Esophagus squamous epithelium (tissue), 5 donors: Measurements from ENCODE around the gene RNGTT. TPM values are rescaled to one million over a fixed set of nuclear protein-coding genes. Genes with fewer than 3 reads are reported as not detected.

ENCODE experiments used
- DNase-seq: peaks from one replicate; lab custom pipeline; 2025; lab: John Stamatoyannopoulos, UW
- H3K27ac ChIP-seq, 4 donors: fragments of 200-600 bp; sonication (generic); one replicate each; pipeline ENCODE4 v1.5.1; 2016 to 2019; ENCODE audit warnings: mild to moderate bottlenecking in 1 of 4
- H3K27me3 ChIP-seq, 4 donors: fragments of 200-600 bp; sonication (generic); 1 replicate in 3 of 4; 2 replicates in 1 of 4; pipeline versions ENCODE4 v1.5.1 to v1.6.0; 2017 to 2021; ENCODE audit warnings: antibody characterized with exemption in 1 of 4
- H3K36me3 ChIP-seq, 3 donors: fragments of 200-600 bp; sonication (generic); one replicate each; pipeline ENCODE4 v1.5.1; 2016 to 2019
- H3K4me1 ChIP-seq, 3 donors: fragments of 200-600 bp; sonication (generic); one replicate each; pipeline ENCODE4 v1.5.1; 2017 to 2019
- H3K4me3 ChIP-seq, 4 donors: fragments of 200-600 bp; sonication (generic); 1 replicate in 3 of 4; 2 replicates in 1 of 4; pipeline ENCODE4 v1.5.1; 2016 to 2019; ENCODE audit warnings: mild to moderate bottlenecking in 2 of 4, moderate library complexity in 1 of 4
- H3K9me3 ChIP-seq, 3 donors: fragments of 200-600 bp; sonication (generic); one replicate each; pipeline ENCODE4 v1.5.1; 2016 to 2019
- POLR2A ChIP-seq, 4 donors: fragments of 450-650 bp; IDR thresholded peaks; one replicate each; pipeline ENCODE4 v1.6.1; 2017; ENCODE audit warnings: antibody characterized with exemption in 4 of 4, mild to moderate bottlenecking in 4 of 4, moderate library complexity in 3 of 4
- WGBS, 2 donors: methylation state at CpG; one replicate each; pipeline ENCODE4 v1.1.5; 2018; 5-methylcytosine and 5-hydroxymethylcytosine counted together
- intact Hi-C: fragments of 100-400 bp; cut with DNase I; formaldehyde crosslinking; loops from one replicate; pipeline ENCODE4 v1.15.0; 2022
- total RNA-seq, 4 donors: library from RNA; depleted of rRNA; stranded (reverse); fragments of >200 nt; gene quantifications; one replicate each; pipeline ENCODE4 v1.1.0, GENCODE V29; 2016
- TF ChIP-seq, protein P1 (sequence below), 6 experiments: fragments of 450-650 bp in 4 of 6; fragments of 200-600 bp in 2 of 6; sonication (generic) in 2 of 6; IDR thresholded peaks; one replicate each; pipeline ENCODE4 v1.5.1; 2016 to 2019; ENCODE audit warnings: antibody characterized with exemption in 6 of 6, mild to moderate bottlenecking in 4 of 6, moderate library complexity in 4 of 6
- donor health status: DM: yes; HTN: yes; CAD: no.

The RNGTT gene
- total RNA-seq, 4 donors from 2014 or later, result 8.3 to 22.3 (median 18.3) TPM

DNA sequence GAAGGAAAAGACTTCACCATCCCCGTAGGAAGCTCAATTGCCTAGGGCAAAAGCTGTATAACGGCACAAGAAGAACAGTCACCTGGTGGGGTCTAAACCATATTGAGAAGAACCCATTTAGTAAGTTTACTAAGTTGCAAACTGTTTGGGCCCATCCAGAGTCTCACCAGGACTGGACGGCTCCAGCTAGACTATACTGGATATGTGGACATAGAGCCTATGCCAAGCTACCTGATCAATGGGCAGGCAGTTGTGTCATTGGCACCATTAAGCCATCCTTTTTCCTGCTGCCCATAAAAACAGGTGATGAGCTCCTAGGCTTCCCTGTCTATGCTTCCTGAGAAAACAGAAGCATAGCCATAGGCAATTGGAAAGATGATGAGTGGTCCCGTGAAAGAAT, 293.9 kb downstream of the RNGTT start:
- no peak overlapping the region for H3K27ac ChIP-seq
- no peak overlapping the region for H3K4me3 ChIP-seq
- no peak for DNase-seq
- no peaks in the 10 kb centered on the region for H3K27me3 ChIP-seq
- intact Hi-C loops, result no loop called here
- H3K9me3 ChIP-seq, result peaks cover 10 to 39% (median 25%) of the 10 kb centered on the region in 3 donors
- TF ChIP-seq, protein P1, sequence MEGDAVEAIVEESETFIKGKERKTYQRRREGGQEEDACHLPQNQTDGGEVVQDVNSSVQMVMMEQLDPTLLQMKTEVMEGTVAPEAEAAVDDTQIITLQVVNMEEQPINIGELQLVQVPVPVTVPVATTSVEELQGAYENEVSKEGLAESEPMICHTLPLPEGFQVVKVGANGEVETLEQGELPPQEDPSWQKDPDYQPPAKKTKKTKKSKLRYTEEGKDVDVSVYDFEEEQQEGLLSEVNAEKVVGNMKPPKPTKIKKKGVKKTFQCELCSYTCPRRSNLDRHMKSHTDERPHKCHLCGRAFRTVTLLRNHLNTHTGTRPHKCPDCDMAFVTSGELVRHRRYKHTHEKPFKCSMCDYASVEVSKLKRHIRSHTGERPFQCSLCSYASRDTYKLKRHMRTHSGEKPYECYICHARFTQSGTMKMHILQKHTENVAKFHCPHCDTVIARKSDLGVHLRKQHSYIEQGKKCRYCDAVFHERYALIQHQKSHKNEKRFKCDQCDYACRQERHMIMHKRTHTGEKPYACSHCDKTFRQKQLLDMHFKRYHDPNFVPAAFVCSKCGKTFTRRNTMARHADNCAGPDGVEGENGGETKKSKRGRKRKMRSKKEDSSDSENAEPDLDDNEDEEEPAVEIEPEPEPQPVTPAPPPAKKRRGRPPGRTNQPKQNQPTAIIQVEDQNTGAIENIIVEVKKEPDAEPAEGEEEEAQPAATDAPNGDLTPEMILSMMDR (IDR thresholded peaks at IDR 0.05), result no peak
- TF ChIP-seq POLR2A (IDR thresholded peaks at IDR 0.05), result no peak
- H3K4me1 ChIP-seq, result no peaks in the 10 kb centered on the region
- 97 to 98% methylated on average over 4 of the region's 4 CpGs for WGBS, 2 donors
- H3K36me3 ChIP-seq, result peaks cover 0 to 51% (median 0%) of the 10 kb centered on the region in 3 donors

DNA sequence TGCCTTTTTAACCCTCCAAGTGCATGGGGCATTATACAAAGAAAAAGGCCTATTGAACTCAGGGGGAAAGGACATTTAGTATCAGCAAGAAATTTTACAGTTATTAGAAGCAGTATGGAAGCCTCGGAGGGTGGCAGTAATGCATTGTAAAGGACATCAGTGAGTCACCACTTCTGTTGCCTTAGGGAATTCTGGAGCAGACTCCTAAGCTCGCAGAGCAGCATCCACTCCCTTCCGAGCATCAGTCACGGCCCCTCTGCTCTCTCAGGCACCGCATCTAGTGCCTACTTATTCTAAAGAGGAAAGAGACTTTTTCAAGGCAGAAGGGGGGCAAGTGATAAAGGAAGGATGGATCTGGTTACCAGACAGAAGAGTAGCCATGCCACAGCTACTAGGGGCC, 296.5 kb downstream of the RNGTT start:
- peaks cover 10 to 51% (median 29%) of the 10 kb centered on the region in 3 donors for H3K9me3 ChIP-seq

DNA sequence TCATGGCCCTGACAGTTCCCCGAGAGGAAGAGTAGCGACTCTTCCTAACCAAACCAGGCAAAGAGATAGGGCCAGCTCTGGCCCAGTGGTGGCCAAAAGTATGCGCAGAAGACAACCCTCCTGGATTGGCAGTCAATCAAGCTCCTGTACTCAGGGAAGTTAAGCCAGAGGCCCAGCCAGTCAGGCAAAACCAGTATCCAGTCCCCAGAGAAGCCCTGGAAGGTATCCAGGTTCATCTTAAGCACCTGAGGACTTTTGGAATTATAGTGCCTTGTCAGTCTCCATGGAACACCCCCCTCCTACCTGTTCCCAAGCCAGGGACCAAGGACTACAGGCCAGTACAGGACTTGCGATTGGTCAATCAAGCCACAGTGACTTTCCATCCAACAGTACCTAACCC, 298.3 kb downstream of the RNGTT start:
- no peak for TF ChIP-seq POLR2A (IDR thresholded peaks at IDR 0.05)
- TF ChIP-seq, protein P1 (IDR thresholded peaks at IDR 0.05), result no peak
- Histone ChIP-seq H3K27ac (no peak overlapping the region), H3K4me3 (no peak overlapping the region), H3K4me1 (no peaks in the 10 kb centered on the region), H3K9me3 (peaks cover 3 to 33% (median 18%) of the 10 kb centered on the region in 3 donors), H3K27me3 (no peaks in the 10 kb centered on the region), H3K36me3 (peaks cover 0 to 41% (median 0%) of the 10 kb centered on the region in 3 donors)
- 84 to 100% methylated on average over 1 to 4 of the region's 4 CpGs for WGBS, 2 donors
- intact Hi-C loops, result no loop called here
- no peak for DNase-seq

More for the DNA sequence above, 296.5 kb downstream of the RNGTT start:
- Histone ChIP-seq H3K27ac (no peak overlapping the region), H3K27me3 (no peaks in the 10 kb centered on the region), H3K4me1 (no peaks in the 10 kb centered on the region), H3K36me3 (peaks cover 0 to 58% (median 0%) of the 10 kb centered on the region in 3 donors), H3K4me3 (no peak overlapping the region)
- no peak for DNase-seq
- intact Hi-C loops, result no loop called here
- TF ChIP-seq POLR2A (IDR thresholded peaks at IDR 0.05), result no peak
- TF ChIP-seq, protein P1 (IDR thresholded peaks at IDR 0.05), result no peak
- WGBS, 2 donors, result 82 to 92% methylated on average over 5 of the region's 5 CpGs

DNA sequence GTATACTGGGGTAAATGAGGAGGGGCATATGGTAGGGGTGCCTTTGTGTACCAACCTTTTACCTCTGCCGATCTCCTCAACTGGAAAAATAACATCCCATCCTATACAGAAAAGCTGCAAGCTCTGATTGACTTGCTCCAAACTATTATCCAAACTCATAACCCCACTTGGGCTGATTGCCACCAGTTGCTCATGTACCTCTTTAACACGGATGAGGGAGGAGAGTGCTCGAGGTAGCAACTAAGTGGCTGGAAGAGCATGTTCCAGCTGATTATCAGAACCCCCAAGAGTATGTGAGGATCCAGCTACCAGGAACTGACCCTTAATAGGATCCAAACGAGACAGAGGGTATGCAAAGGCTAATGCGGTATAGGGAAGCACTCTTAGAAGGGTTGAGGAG, 299.6 kb downstream of the RNGTT start:
- WGBS, 2 donors, result 95 to 98% methylated on average over 5 of the region's 5 CpGs
- intact Hi-C loops, result no loop called here
- no peak overlapping the region for H3K4me3 ChIP-seq
- no peaks in the 10 kb centered on the region for H3K4me1 ChIP-seq
- TF ChIP-seq, protein P1 (IDR thresholded peaks at IDR 0.05), result no peak
- no peak for TF ChIP-seq POLR2A (IDR thresholded peaks at IDR 0.05)
- peaks cover 0 to 30% (median 0%) of the 10 kb centered on the region in 3 donors for H3K36me3 ChIP-seq
- DNase-seq, result no peak
- peaks cover 0 to 32% (median 4%) of the 10 kb centered on the region in 3 donors for H3K9me3 ChIP-seq
- no peak overlapping the region for H3K27ac ChIP-seq
- no peaks in the 10 kb centered on the region for H3K27me3 ChIP-seq

DNA sequence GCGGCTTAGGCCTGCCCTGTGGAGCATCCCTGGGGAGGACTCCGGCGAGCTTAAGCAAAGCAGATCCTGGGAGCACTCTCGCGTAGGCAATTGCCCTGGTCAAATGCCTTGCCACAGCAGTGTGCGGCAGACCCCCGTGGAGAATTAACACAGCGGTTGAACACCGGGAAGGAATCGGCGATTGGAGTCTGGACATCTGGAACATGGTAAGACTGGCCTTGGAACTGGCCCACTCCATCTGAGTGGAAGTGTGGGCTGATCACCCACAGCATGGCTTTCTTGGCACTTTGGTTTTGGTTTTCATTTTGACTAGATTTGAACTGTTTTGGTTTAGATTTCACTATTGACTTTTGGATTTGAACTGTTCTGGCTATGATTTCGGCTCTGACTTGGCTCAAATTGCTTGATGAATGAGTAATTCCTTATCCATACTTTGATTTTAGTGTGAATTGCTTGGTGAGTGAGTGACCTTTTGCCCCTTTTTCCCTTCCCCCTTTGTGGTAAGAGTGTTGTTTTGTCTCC, 300.7 kb downstream of the RNGTT start:
- H3K9me3 ChIP-seq, result peaks cover 0 to 32% (median 3%) of the 10 kb centered on the region in 3 donors
- WGBS, 2 donors, result 94 to 100% methylated on average over 1 to 10 of the region's 12 CpGs

More for the DNA sequence above, 300.7 kb downstream of the RNGTT start:
- TF ChIP-seq, protein P1 (IDR thresholded peaks at IDR 0.05), result no peak
- TF ChIP-seq POLR2A (IDR thresholded peaks at IDR 0.05), result no peak
- no peak overlapping the region for H3K4me3 ChIP-seq
- DNase-seq, result no peak
- H3K27ac ChIP-seq, result no peak overlapping the region
- H3K36me3 ChIP-seq, result peaks cover 0 to 34% (median 0%) of the 10 kb centered on the region in 3 donors
- H3K27me3 ChIP-seq, result no peaks in the 10 kb centered on the region
- H3K4me1 ChIP-seq, result no peaks in the 10 kb centered on the region
- intact Hi-C loops, result no loop called here
